ENCODE data around the gene GALNT10. TPM values are rescaled to one million over a fixed set of nuclear protein-coding genes. Genes with fewer than 3 reads are reported as not detected.
A peak's percentile ranks its signal among the peaks of the same experiment; 100 is the strongest.

The GALNT10 gene
- total RNA-seq, 1 experiment from 2014 or later: 33.2 TPM

GRCh38 chr5:154267516-154267915 is 77.0 kb downstream of the GALNT10 start:
- DNase-seq (ENCODE audit: low spot score): no peak

GRCh38 chr5:154268073-154268472 is 77.5 kb downstream of the GALNT10 start:
- DNase-seq (ENCODE audit: low spot score): no peak

GRCh38 chr5:154269414-154269813 is 78.9 kb downstream of the GALNT10 start:
- DNase-seq (ENCODE audit: low spot score): no peak

GRCh38 chr5:154271466-154271865 is 80.9 kb downstream of the GALNT10 start:
- no peak for DNase-seq (ENCODE audit: low spot score)

GRCh38 chr5:154271936-154272514 is 81.5 kb downstream of the GALNT10 start:
- no peak for DNase-seq (ENCODE audit: low spot score)

GRCh38 chr5:154273028-154273617 is 82.6 kb downstream of the GALNT10 start:
- peak; percentile 13 for DNase-seq (ENCODE audit: low spot score)

GRCh38 chr5:154273963-154274827 is 83.7 kb downstream of the GALNT10 start:
- DNase-seq (ENCODE audit: low spot score): no peak

- no peak for DNase-seq (ENCODE audit: low spot score)
Measured at GRCh38 chr5:154274828-154275185, 84.3 kb downstream of the GALNT10 start.

- no peak for DNase-seq (ENCODE audit: low spot score)
Measured at GRCh38 chr5:154275566-154275965, 85.0 kb downstream of the GALNT10 start.

GRCh38 chr5:154276261-154276972 is 85.9 kb downstream of the GALNT10 start:
- no peak for DNase-seq (ENCODE audit: low spot score)

GRCh38 chr5:154276973-154277331 is 86.4 kb downstream of the GALNT10 start:
- DNase-seq (ENCODE audit: low spot score): peak; percentile 60

GRCh38 chr5:154277499-154277898 is 87.0 kb downstream of the GALNT10 start:
- no peak for DNase-seq (ENCODE audit: low spot score)

- no peak for DNase-seq (ENCODE audit: low spot score)
Measured at GRCh38 chr5:154278186-154278585, 87.7 kb downstream of the GALNT10 start.

GRCh38 chr5:154278908-154279307 is 88.4 kb downstream of the GALNT10 start:
- DNase-seq (ENCODE audit: low spot score): no peak

GRCh38 chr5:154284433-154284832 is 93.9 kb downstream of the GALNT10 start:
- no peak for DNase-seq (ENCODE audit: low spot score)

- DNase-seq (ENCODE audit: low spot score): no peak
Measured at GRCh38 chr5:154285661-154286408, 95.3 kb downstream of the GALNT10 start.

GRCh38 chr5:154286557-154286956 is 96.0 kb downstream of the GALNT10 start:
- no peak for DNase-seq (ENCODE audit: low spot score)

GRCh38 chr5:154287136-154287535 is 96.6 kb downstream of the GALNT10 start:
- peak; percentile 67 for DNase-seq (ENCODE audit: low spot score)

GRCh38 chr5:154288145-154288544 is 97.6 kb downstream of the GALNT10 start:
- DNase-seq (ENCODE audit: low spot score): no peak

- no peak for DNase-seq (ENCODE audit: low spot score)
Measured at GRCh38 chr5:154291917-154292316, 101.4 kb downstream of the GALNT10 start.

- no peak for DNase-seq (ENCODE audit: low spot score)
Measured at GRCh38 chr5:154293219-154293618, 102.7 kb downstream of the GALNT10 start.

GRCh38 chr5:154295551-154295950 is 105.0 kb downstream of the GALNT10 start:
- DNase-seq (ENCODE audit: low spot score): no peak

Measured in H4 (cell line).